ENCODE results near the gene FZD4. TPM values are rescaled to one million over a fixed set of nuclear protein-coding genes. Genes with fewer than 3 reads are reported as not detected.

FZD4 gene
- polyA plus RNA-seq, 3 donors = 0.05 TPM; not detected in 2

- H3K27ac Mint-ChIP-seq = no peak overlapping the region
- DNase-seq = no peak
- Histone ChIP-seq H4K20me1 (ENCODE audit: insufficient read depth, low read length) (no peaks in the 10 kb centered on the region), H3K36me3 (replicated peaks in 1 of 2; ENCODE audit: control insufficient read depth in 1 of 2, insufficient read depth in 2 of 2, low read length in 2 of 2) (no peaks in the 10 kb centered on the region), H3K9me3 (replicated peaks in 1 of 2; ENCODE audit: control insufficient read depth in 1 of 2, insufficient read depth in 1 of 2, low read length in 2 of 2) (no peaks in the 10 kb centered on the region), H2AFZ (ENCODE audit: insufficient read depth, low read depth, low read length, poor library complexity, severe bottlenecking) (peak overlapping the region; percentile 78), H3K4me1 (ENCODE audit: control insufficient read depth in 1 of 2, insufficient read depth in 2 of 2, low read length in 2 of 2) (peaks cover 12 to 22% of the 10 kb centered on the region in 2 donors), H3K27me3 (ENCODE audit: control insufficient read depth in 2 of 2, insufficient read depth in 2 of 2, low read length in 2 of 2) (peaks cover 40 to 47% of the 10 kb centered on the region in 2 donors), H3K27ac (ENCODE audit: low read depth in 1 of 2, low read length in 2 of 2) (no peak overlapping the region), H3K4me3 (replicated peaks in 1 of 3; ENCODE audit: low read depth in 2 of 3, low read length in 3 of 3) (peak overlapping the region in 2 of 3 experiments; percentile 31 to 73), H3K4me2 (replicated peaks; ENCODE audit: extremely low read depth, low read length, poor library complexity, severe bottlenecking) (peak overlapping the region; percentile 80), H3K9ac (ENCODE audit: insufficient read depth, low read length, poor library complexity, severe bottlenecking) (no peak overlapping the region), H3K79me2 (ENCODE audit: insufficient read depth, low read length) (no peaks in the 10 kb centered on the region)
- TF ChIP-seq CTCF (IDR thresholded peaks at IDR 0.05) = no peak
- intact Hi-C loops (cut with micrococcal nuclease) = no loop called here
- H3K36me3 Mint-ChIP-seq = peaks cover 0 to 3% of the 10 kb centered on the region in 2 donors
- peaks cover 20% of the 10 kb centered on the region for H3K4me1 Mint-ChIP-seq
- WGBS (ENCODE audit: insufficient coverage) = under 1% methylated on average over 32 of the region's 32 CpGs
- H3K27me3 Mint-ChIP-seq (ENCODE audit: low read depth in 3 of 3) = peaks cover 34 to 65% (median 41%) of the 10 kb centered on the region in 3 donors
- H3K4me3 Mint-ChIP-seq = peak overlapping the region; percentile 41 to 59
- peaks cover 0 to 10% (median 5%) of the 10 kb centered on the region in 7 donors for H3K9me3 Mint-ChIP-seq
Measured at GRCh38 chr11:86955111-86955360, 159 bp downstream of the FZD4 start.

- Histone ChIP-seq H3K4me3 (replicated peaks in 1 of 3; ENCODE audit: low read depth in 2 of 3, low read length in 3 of 3) (peak overlapping the region; percentile 12 to 73 (median 31)), H3K79me2 (ENCODE audit: insufficient read depth, low read length) (no peaks in the 10 kb centered on the region), H3K27ac (ENCODE audit: low read depth in 1 of 2, low read length in 2 of 2) (no peak overlapping the region), H3K4me1 (ENCODE audit: control insufficient read depth in 1 of 2, insufficient read depth in 2 of 2, low read length in 2 of 2) (peaks cover 12 to 22% of the 10 kb centered on the region in 2 donors), H3K27me3 (ENCODE audit: control insufficient read depth in 2 of 2, insufficient read depth in 2 of 2, low read length in 2 of 2) (peaks cover 40 to 47% of the 10 kb centered on the region in 2 donors), H3K9me3 (replicated peaks in 1 of 2; ENCODE audit: control insufficient read depth in 1 of 2, insufficient read depth in 1 of 2, low read length in 2 of 2) (no peaks in the 10 kb centered on the region), H2AFZ (ENCODE audit: insufficient read depth, low read depth, low read length, poor library complexity, severe bottlenecking) (peak overlapping the region; percentile 78), H3K4me2 (replicated peaks; ENCODE audit: extremely low read depth, low read length, poor library complexity, severe bottlenecking) (peak overlapping the region; percentile 80), H4K20me1 (ENCODE audit: insufficient read depth, low read length) (no peaks in the 10 kb centered on the region), H3K36me3 (replicated peaks in 1 of 2; ENCODE audit: control insufficient read depth in 1 of 2, insufficient read depth in 2 of 2, low read length in 2 of 2) (no peaks in the 10 kb centered on the region), H3K9ac (ENCODE audit: insufficient read depth, low read length, poor library complexity, severe bottlenecking) (no peak overlapping the region)
- intact Hi-C loops (cut with micrococcal nuclease) = no loop called here
- peaks cover 0 to 10% (median 5%) of the 10 kb centered on the region in 7 donors for H3K9me3 Mint-ChIP-seq
- DNase-seq = no peak
- H3K36me3 Mint-ChIP-seq = peaks cover 0 to 3% of the 10 kb centered on the region in 2 donors
- peaks cover 20% of the 10 kb centered on the region for H3K4me1 Mint-ChIP-seq
- WGBS (ENCODE audit: insufficient coverage) = 3% methylated on average over 35 of the region's 43 CpGs
- H3K4me3 Mint-ChIP-seq = peak overlapping the region; percentile 76 to 91
- peak overlapping the region in 1 of 7 donors; percentile 82 for H3K27ac Mint-ChIP-seq
- no peak for TF ChIP-seq CTCF (IDR thresholded peaks at IDR 0.05)
- H3K27me3 Mint-ChIP-seq (ENCODE audit: low read depth in 3 of 3) = peaks cover 34 to 62% (median 40%) of the 10 kb centered on the region in 3 donors
Measured at GRCh38 chr11:86954269-86955110, 705 bp downstream of the FZD4 start.
